GM23338 (cell line): Measurements from ENCODE around the gene CNOT9. TPM values are rescaled to one million over a fixed set of nuclear protein-coding genes. Genes with fewer than 3 reads are reported as not detected.

Experiments
- ATAC-seq: fragments of 200-7000 bp; cut with Tn5 transposase; 3 replicates; pipeline ENCODE4 v1.9.1; 2020
- DNase-seq: peaks from one replicate; pipeline ENCODE4 v3.0.0-alpha.2; 2015; ENCODE audit warnings: low spot score
- H2AFZ ChIP-seq: fragments of 200-600 bp; sonication (generic); 2 replicates; pipeline ENCODE4 v1.8.0; 2016; ENCODE audit warnings: antibody characterized with exemption, mild to moderate bottlenecking, moderate library complexity
- H3F3A ChIP-seq: fragments of 200-600 bp; sonication (generic); replicated peaks from 2 replicates; pipeline ENCODE4 v1.8.0; 2017; ENCODE audit warnings: antibody characterized with exemption, mixed run types, low read depth
- H3K27ac ChIP-seq: fragments of 200-600 bp; sonication (generic); 2 replicates; pipeline ENCODE4 v1.6.1; 2016; ENCODE audit warnings: low read depth
- H3K27me3 ChIP-seq: fragments of 200-600 bp; sonication (generic); 2 replicates; pipeline ENCODE4 v1.8.0; 2016; ENCODE audit warnings: mild to moderate bottlenecking, mixed run types, moderate library complexity; ENCODE audit not compliant: insufficient read depth
- H3K36me3 ChIP-seq: fragments of 200-600 bp; sonication (generic); 2 replicates; pipeline ENCODE4 v1.8.0; 2016; ENCODE audit warnings: mild to moderate bottlenecking; ENCODE audit not compliant: insufficient read depth
- H3K4me1 ChIP-seq: fragments of 200-600 bp; sonication (generic); 2 replicates; pipeline ENCODE4 v1.8.0; 2016; ENCODE audit warnings: mild to moderate bottlenecking, moderate library complexity; ENCODE audit not compliant: insufficient read depth
- H3K4me2 ChIP-seq: fragments of 200-600 bp; sonication (generic); 2 replicates; pipeline ENCODE4 v1.7.1; 2017; ENCODE audit warnings: mixed run types
- H3K4me3 ChIP-seq: fragments of 200-600 bp; sonication (generic); 2 replicates; pipeline ENCODE4 v1.6.1; 2016; ENCODE audit warnings: mixed run types
- H3K79me2 ChIP-seq: fragments of 200-600 bp; sonication (generic); replicated peaks from 2 replicates; pipeline ENCODE4 v1.8.0; 2017; ENCODE audit warnings: mild to moderate bottlenecking; ENCODE audit not compliant: insufficient read depth
- H3K9me2 ChIP-seq: fragments of 200-600 bp; sonication (generic); 2 replicates; pipeline ENCODE4 v1.8.0; 2017; ENCODE audit not compliant: insufficient read depth
- H4K20me1 ChIP-seq: fragments of 200-600 bp; sonication (generic); replicated peaks from 2 replicates; pipeline ENCODE4 v1.8.0; 2017; ENCODE audit warnings: mild to moderate bottlenecking; ENCODE audit not compliant: insufficient read depth
- H3K27ac Mint-ChIP-seq: 2 replicates; pipeline ENCODE4 v1.8.0; 2020; ENCODE audit warnings: inconsistent platforms, mild to moderate bottlenecking, moderate library complexity, mixed read lengths
- H3K27me3 Mint-ChIP-seq: 3 replicates; pipeline ENCODE4 v1.8.0; 2022; ENCODE audit warnings: low read depth, mild to moderate bottlenecking, moderate library complexity, mixed read lengths, inconsistent platforms; ENCODE audit not compliant: insufficient read depth, poor library complexity
- H3K36me3 Mint-ChIP-seq: 3 replicates; pipeline ENCODE4 v1.8.0; 2021; ENCODE audit warnings: low read depth, mild to moderate bottlenecking, inconsistent platforms, moderate library complexity, mixed read lengths
- H3K4me1 Mint-ChIP-seq: 3 replicates; pipeline ENCODE4 v1.8.0; 2020; ENCODE audit warnings: mild to moderate bottlenecking, inconsistent platforms, mixed read lengths
- H3K4me3 Mint-ChIP-seq: 3 replicates; pipeline ENCODE4 v1.8.0; 2021; ENCODE audit warnings: moderate library complexity, mild to moderate bottlenecking, inconsistent platforms, mixed read lengths
- H3K9me3 Mint-ChIP-seq: 3 replicates; pipeline ENCODE4 v1.8.0; 2020; ENCODE audit warnings: moderate library complexity, mild to moderate bottlenecking, inconsistent platforms, mixed read lengths
- CREB1 ChIP-seq: fragments of 250-450 bp; sonication (Bioruptor Pico); IDR thresholded peaks from 2 replicates; pipeline ENCODE4 v1.5.0; 2020; ENCODE audit warnings: low read depth, mild to moderate bottlenecking, moderate library complexity
- CTCF ChIP-seq, 2 experiments: fragments of 200-600 bp in 1 of 2; sonication (generic) in 1 of 2; conservative IDR thresholded peaks; 2 replicates each; pipeline versions ENCODE4 v1.5.1 to v1.6.1; 2016 to 2017; ENCODE audit warnings: antibody characterized with exemption in 2 of 2, low read depth in 2 of 2, mild to moderate bottlenecking in 2 of 2, moderate library complexity in 1 of 2
- ETS1 ChIP-seq: IDR thresholded peaks from 2 replicates; pipeline ENCODE4 v1.6.1; 2016; ENCODE audit warnings: antibody characterized with exemption
- EZH2 ChIP-seq: fragments of 200-600 bp; sonication (generic); IDR thresholded peaks from one replicate; pipeline ENCODE4 v1.8.0; 2017; ENCODE audit warnings: antibody characterized with exemption, mild to moderate bottlenecking, low read depth; ENCODE audit not compliant: unreplicated experiment
- EZH2phosphoT487 ChIP-seq: fragments of 200-600 bp; sonication (generic); IDR thresholded peaks from one replicate; pipeline ENCODE4 v1.8.1; 2018; ENCODE audit warnings: antibody characterized with exemption; ENCODE audit not compliant: unreplicated experiment
- JUNB ChIP-seq: IDR thresholded peaks from one replicate; pipeline ENCODE4 v1.6.1; 2016; ENCODE audit warnings: antibody characterized with exemption; ENCODE audit not compliant: unreplicated experiment
- NANOG ChIP-seq: IDR thresholded peaks from 2 replicates; pipeline ENCODE4 v1.6.1; 2016; ENCODE audit warnings: antibody characterized with exemption, borderline replicate concordance
- POLR2AphosphoS5 ChIP-seq: IDR thresholded peaks from 2 replicates; pipeline ENCODE4 v1.6.1; 2016; ENCODE audit warnings: antibody characterized with exemption, low read depth
- REST ChIP-seq: IDR thresholded peaks from one replicate; pipeline ENCODE4 v1.6.1; 2018; ENCODE audit warnings: antibody characterized with exemption; ENCODE audit not compliant: unreplicated experiment
- STAT1 ChIP-seq: IDR thresholded peaks from one replicate; pipeline ENCODE4 v1.6.1; 2016; ENCODE audit warnings: antibody characterized with exemption; ENCODE audit not compliant: unreplicated experiment
- ZNF114 ChIP-seq: fragments of 250-450 bp; sonication (Bioruptor Pico); IDR thresholded peaks from 2 replicates; pipeline ENCODE4 v1.5.0; 2020; ENCODE audit warnings: mild to moderate bottlenecking, moderate library complexity
- ZNF331 ChIP-seq: fragments of 250-450 bp; sonication (Bioruptor Pico); IDR thresholded peaks from 2 replicates; pipeline ENCODE4 v1.5.0; 2020; ENCODE audit warnings: low read depth, mild to moderate bottlenecking, moderate library complexity
- ZNF462 ChIP-seq: fragments of 250-450 bp; sonication (Bioruptor Pico); IDR thresholded peaks from 2 replicates; pipeline ENCODE4 v1.5.0; 2020; ENCODE audit warnings: mild to moderate bottlenecking, moderate library complexity
- polyA plus RNA-seq: library from polyadenylated mRNA; unstranded; fragments of >200 nt; fragmentation: Nextera tagmentation; extraction: Ambion mirVana; gene quantifications from 2 replicates; pipeline ENCODE4 v1.2.1, GENCODE V29; 2016
- total RNA-seq: library from RNA; depleted of rRNA; stranded (reverse); fragments of >200 nt; shearing (Covaris generic); gene quantifications from 2 replicates; pipeline ENCODE4 v1.2.3, GENCODE V29; 2014

Gene CNOT9
- total and polyA plus RNA-seq, 2 experiments from 2014 or later: 55.3 to 132 TPM

- Histone ChIP-seq H3K4me1 (no peaks in the 10 kb centered on the region), H3K4me3 (no peak overlapping the region), H3K27me3 (no peaks in the 10 kb centered on the region), H4K20me1 (no peaks in the 10 kb centered on the region), H3K4me2 (no peak overlapping the region), H3K36me3 (no peaks in the 10 kb centered on the region), H3K79me2 (no peaks in the 10 kb centered on the region), H2AFZ (peak overlapping the region; percentile 52; the same call in 1 of the 2 replicates), H3K27ac (no peak overlapping the region), H3K9me2 (no peaks in the 10 kb centered on the region), H3F3A (no peaks in the 10 kb centered on the region)
- Mint-ChIP-seq H3K4me3 (no peak overlapping the region), H3K4me1 (peaks cover 2% of the 10 kb centered on the region; the same call in 1 of the 3 replicates), H3K27me3 (peaks cover 6% of the 10 kb centered on the region), H3K9me3 (no peaks in the 10 kb centered on the region), H3K27ac (no peak overlapping the region), H3K36me3 (no peaks in the 10 kb centered on the region)
- ATAC-seq (no peak), DNase-seq (no peak)
- no peak for TF ChIP-seq ZNF331 (CRISPR knock-in tag)
- no peak for TF ChIP-seq NANOG
- no peak for TF ChIP-seq ZNF114 (CRISPR knock-in tag)
- TF ChIP-seq REST: no peak
- TF ChIP-seq POLR2AphosphoS5: no peak
- TF ChIP-seq EZH2: no peak
- no peak for TF ChIP-seq ETS1
- TF ChIP-seq ZNF462 (CRISPR knock-in tag): no peak
- TF ChIP-seq JUNB: no peak
- no peak for TF ChIP-seq CTCF (conservative IDR thresholded peaks at IDR 0.05; ENCODE audit: low read depth in 2 of 2)
- TF ChIP-seq STAT1: no peak
- TF ChIP-seq CREB1 (CRISPR knock-in tag): no peak
- TF ChIP-seq EZH2phosphoT487: no peak
These were observed 57.7 kb downstream of the CNOT9 start for GRCh38 chr2:218626369-218626768.
